Esophagus muscularis mucosa (tissue), 4 donors: ENCODE measurements around the gene MVB12B.

Source experiments
- CTCF ChIP-seq, 3 experiments: fragments of 200-600 bp in 2 of 3; fragments of 450-650 bp in 1 of 3; sonication (generic) in 2 of 3; IDR thresholded peaks; one replicate each; pipeline ENCODE4 v1.5.1; 2017 to 2019; ENCODE audit warnings: antibody characterized with exemption in 3 of 3, mild to moderate bottlenecking in 2 of 3, moderate library complexity in 1 of 3
- EP300 ChIP-seq: sonication (generic); formaldehyde crosslinking; IDR thresholded peaks from one replicate; pipeline ENCODE4 v1.6.1; 2017; ENCODE audit warnings: antibody characterized with exemption
- POLR2A ChIP-seq: fragments of 450-650 bp; IDR thresholded peaks from one replicate; pipeline ENCODE4 v1.6.1; 2017; ENCODE audit warnings: antibody characterized with exemption, moderate library complexity, mild to moderate bottlenecking, low read depth

GRCh38 chr9:126479515-126479914 lies 152.9 kb downstream of the MVB12B start:
- no peak for TF ChIP-seq EP300
- no peak for TF ChIP-seq CTCF (IDR thresholded peaks at IDR 0.05)
- TF ChIP-seq POLR2A = no peak
